Suprapubic skin (tissue), 4 donors: ENCODE measurements around the gene ANKRD44.

Experiments
- POLR2A ChIP-seq, 2 donors: fragments of 450-650 bp; IDR thresholded peaks; one replicate each; pipeline ENCODE4 v1.6.1; 2017; ENCODE audit warnings: antibody characterized with exemption in 2 of 2, mild to moderate bottlenecking in 2 of 2, moderate library complexity in 2 of 2
- POLR2AphosphoS5 ChIP-seq, 3 donors: sonication (generic); formaldehyde crosslinking; IDR thresholded peaks; one replicate each; pipeline ENCODE4 v1.6.1; 2017; ENCODE audit warnings: antibody characterized with exemption in 3 of 3
- TF ChIP-seq, protein P1 (sequence below), 2 donors: fragments of 200-600 bp in 1 of 2; fragments of 450-650 bp in 1 of 2; sonication (generic) in 1 of 2; IDR thresholded peaks; one replicate each; pipeline ENCODE4 v1.5.1; 2016 to 2019; ENCODE audit warnings: antibody characterized with exemption in 2 of 2, mild to moderate bottlenecking in 1 of 2, moderate library complexity in 1 of 2

- TF ChIP-seq, protein P1, sequence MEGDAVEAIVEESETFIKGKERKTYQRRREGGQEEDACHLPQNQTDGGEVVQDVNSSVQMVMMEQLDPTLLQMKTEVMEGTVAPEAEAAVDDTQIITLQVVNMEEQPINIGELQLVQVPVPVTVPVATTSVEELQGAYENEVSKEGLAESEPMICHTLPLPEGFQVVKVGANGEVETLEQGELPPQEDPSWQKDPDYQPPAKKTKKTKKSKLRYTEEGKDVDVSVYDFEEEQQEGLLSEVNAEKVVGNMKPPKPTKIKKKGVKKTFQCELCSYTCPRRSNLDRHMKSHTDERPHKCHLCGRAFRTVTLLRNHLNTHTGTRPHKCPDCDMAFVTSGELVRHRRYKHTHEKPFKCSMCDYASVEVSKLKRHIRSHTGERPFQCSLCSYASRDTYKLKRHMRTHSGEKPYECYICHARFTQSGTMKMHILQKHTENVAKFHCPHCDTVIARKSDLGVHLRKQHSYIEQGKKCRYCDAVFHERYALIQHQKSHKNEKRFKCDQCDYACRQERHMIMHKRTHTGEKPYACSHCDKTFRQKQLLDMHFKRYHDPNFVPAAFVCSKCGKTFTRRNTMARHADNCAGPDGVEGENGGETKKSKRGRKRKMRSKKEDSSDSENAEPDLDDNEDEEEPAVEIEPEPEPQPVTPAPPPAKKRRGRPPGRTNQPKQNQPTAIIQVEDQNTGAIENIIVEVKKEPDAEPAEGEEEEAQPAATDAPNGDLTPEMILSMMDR (IDR thresholded peaks at IDR 0.05): no peak
- TF ChIP-seq POLR2AphosphoS5 (IDR thresholded peaks at IDR 0.05) (no peak), POLR2A (IDR thresholded peaks at IDR 0.05) (no peak)
Observed at GRCh38 chr2:197251576-197251975, 59.0 kb downstream of the ANKRD44 start.
